Peyer's patch (tissue), 4 donors: ENCODE measurements around the gene ZNF318.

Experiments used
- POLR2A ChIP-seq, 2 donors: fragments of 450-650 bp; IDR thresholded peaks; one replicate each; pipeline ENCODE4 v1.5.1; 2017; ENCODE audit warnings: antibody characterized with exemption in 2 of 2, mild to moderate bottlenecking in 2 of 2, moderate library complexity in 2 of 2
- TF ChIP-seq, protein P1 (sequence below), 6 experiments: fragments of 450-650 bp in 4 of 6; fragments of 200-600 bp in 2 of 6; sonication (generic) in 1 of 6; IDR thresholded peaks; one replicate each; pipeline ENCODE4 v1.5.1; 2017 to 2019; ENCODE audit warnings: antibody characterized with exemption in 6 of 6, mild to moderate bottlenecking in 3 of 6, moderate library complexity in 1 of 6

DNA sequence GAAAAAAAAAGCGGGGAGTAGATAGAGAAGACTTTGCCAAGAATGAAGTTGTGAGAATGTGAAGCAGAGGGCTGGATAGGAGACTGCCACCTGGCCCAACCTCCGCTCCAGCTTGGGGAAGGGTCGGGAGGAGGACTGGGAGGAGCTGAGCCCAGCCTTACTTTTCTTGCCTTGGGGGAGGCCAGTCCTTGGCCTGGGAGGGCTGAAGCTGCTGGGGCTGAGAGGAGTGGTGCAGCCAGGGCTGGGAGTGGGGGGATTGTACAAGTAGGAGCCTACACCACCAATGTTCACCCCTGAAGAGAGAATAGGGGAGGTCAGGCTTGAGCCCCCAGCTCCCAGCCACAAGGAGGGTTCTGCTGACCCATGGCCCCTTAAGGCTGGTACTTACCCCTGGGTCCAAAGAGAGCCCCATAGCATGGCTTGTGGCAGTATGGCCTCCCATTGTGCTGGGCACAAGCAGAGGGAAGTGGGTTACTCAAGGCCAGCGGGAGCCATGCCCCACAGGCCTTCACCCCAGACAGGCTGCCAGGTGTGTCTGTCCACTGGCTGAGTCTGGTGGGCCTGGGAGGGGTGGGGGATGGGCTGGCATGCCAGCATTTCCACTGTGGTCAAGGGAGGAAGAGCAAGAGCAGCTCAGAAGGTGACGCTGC is 61.9 kb downstream of the ZNF318 start:
- TF ChIP-seq, protein P1, sequence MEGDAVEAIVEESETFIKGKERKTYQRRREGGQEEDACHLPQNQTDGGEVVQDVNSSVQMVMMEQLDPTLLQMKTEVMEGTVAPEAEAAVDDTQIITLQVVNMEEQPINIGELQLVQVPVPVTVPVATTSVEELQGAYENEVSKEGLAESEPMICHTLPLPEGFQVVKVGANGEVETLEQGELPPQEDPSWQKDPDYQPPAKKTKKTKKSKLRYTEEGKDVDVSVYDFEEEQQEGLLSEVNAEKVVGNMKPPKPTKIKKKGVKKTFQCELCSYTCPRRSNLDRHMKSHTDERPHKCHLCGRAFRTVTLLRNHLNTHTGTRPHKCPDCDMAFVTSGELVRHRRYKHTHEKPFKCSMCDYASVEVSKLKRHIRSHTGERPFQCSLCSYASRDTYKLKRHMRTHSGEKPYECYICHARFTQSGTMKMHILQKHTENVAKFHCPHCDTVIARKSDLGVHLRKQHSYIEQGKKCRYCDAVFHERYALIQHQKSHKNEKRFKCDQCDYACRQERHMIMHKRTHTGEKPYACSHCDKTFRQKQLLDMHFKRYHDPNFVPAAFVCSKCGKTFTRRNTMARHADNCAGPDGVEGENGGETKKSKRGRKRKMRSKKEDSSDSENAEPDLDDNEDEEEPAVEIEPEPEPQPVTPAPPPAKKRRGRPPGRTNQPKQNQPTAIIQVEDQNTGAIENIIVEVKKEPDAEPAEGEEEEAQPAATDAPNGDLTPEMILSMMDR (IDR thresholded peaks at IDR 0.05), result no peak
- no peak for TF ChIP-seq POLR2A (IDR thresholded peaks at IDR 0.05)
